ENCODE results near the gene TCHP.
"Not testable (repeated sequence)": the region's sequence is repeated elsewhere in the genome, so short reads cannot be mapped to it uniquely, and the experiment has no call there.

The TCHP gene

GRCh38 chr12:109905301-109905700 lies 5.2 kb downstream of the TCHP start:
- no peak for DNase-seq (ENCODE audit: low read depth in 2 of 2, low spot score in 1 of 2)

DNA sequence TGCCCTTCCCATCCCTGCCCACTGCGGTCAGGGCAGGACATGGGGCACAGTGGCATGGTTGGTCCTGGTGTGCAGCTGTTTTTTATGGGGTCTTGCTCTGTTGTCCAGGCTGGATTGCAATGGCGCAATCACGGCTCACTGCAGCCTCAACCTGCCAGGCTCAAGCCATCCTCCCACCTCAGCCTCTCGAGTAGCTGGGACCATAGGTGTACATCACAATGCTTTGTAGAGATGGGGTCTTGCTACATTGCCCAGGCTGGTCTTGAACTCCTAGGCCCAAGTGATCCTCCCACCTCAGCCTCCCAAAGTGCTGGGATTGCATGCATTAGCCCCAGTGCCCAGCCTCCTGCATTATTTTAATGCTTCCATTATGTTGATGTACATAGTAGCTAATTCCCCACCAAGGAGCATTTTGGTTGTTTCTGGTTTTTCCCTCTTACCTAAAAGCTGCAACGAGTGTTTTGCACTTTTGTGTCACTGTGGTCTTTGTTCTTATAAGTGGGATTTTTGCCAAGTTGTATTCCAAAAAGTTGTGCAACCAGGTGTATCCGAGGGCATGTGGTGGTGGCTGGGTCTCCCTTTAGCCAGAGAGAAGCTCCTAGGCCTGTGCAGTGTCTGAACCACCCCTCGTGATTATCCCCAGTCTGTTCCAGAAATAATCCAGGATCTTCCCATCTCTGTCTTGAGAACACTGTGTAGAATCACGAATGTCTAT lies 10.3 kb downstream of the TCHP start:
- no peak for DNase-seq (ENCODE audit: low read depth in 2 of 2, low spot score in 1 of 2)

DNA sequence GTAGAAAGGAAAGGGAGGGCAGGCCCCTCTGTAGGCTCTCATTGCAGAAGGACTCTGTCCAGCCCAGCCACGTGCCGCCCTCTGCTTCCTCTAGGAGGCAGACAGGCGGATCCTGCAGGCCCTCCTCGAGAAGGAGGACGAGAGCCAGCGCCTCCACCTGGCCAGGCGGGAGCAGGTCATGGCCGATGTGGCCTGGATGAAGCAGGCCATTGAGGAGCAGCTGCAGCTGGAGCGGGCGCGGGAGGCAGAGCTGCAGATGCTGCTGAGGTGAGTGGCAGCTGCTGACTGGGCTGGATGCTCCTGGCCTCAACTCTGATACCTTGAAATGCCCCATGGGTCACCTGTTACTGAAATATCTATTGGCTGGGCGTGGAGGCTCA lies 10.9 kb downstream of the TCHP start:
- DNase-seq (ENCODE audit: low read depth in 2 of 2, low spot score in 1 of 2), result no peak

DNA sequence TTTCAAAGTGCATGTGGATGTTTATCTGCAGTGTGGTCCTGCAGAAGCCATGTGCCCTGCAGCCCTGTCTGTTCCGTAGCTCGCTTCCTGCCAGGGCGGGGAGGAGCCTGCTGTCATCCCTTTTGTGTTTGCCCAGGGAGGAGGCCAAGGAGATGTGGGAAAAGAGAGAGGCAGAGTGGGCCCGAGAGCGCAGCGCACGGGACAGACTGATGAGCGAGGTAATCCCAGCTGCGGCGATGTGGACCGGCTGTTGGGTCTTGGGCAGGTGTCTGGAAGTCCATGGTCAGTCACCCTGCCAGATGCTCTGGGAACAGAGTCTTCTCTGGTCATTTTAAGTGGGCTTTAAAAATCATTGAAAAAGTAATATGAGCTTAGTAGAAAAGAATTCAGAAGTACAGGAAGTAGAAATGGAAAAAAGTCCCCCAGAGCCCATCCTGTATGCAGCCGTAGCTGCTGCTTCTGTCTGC lies 12.8 kb downstream of the TCHP start:
- DNase-seq (ENCODE audit: low read depth in 2 of 2, low spot score in 1 of 2), result no peak

DNA sequence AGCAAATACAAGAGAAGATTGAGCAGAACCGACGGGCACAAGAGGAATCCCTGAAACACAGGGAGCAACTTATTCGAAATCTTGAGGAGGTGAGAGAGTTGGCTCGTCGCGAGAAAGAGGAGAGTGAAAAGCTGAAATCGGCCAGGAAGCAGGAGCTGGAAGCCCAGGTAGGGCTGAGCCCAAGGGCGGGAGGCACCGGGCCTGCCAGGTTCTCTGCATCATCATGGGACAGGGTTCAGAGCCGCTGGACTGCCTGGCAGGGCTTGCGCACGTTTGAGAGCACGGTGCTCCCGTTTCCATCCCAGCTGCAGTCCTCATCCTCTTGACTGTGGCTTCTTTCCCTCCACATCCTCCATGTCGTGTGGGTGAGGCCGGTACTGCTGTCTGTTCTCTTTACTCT lies 14.4 kb downstream of the TCHP start:
- no peak for DNase-seq (ENCODE audit: low read depth in 2 of 2, low spot score in 1 of 2)

DNA sequence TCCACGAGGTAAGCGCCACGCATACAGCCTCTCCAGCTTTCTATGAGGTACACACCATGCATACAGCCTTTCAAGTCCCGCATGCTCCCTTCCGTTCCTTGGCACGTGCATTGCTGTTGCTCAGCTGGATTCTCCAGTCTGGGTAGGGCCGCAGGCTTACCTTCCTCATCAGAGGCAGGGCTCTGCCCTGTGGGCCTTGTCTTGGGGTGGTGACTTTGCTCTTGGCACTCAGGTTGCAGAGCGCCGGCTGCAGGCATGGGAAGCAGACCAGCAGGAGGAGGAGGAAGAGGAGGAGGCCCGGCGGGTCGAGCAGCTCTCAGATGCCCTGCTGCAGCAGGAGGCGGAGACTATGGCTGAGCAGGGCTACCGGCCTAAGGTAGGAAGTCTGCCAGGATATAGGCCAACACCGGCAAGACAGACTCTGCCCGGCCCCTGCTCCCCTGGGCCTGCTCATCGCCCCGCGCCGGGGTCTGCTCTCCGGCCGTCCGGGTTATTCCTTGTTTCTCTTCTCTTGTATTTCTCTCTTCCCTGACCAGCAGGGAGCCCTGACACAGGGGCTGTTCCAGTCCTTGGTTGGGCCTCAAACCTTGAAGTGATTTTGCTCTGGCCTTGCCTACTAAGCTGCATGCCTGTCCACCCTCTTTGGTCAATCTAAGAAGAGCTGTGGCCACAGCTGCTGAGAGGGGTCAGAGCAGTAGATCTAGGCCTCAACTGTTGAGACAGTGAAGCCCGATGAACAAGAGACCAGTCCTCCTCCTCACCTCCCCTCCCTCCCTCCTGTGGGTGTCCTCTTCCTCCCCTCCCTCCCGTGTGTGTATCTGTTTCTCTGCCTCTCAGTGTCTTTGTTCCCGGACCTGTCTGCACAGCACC lies 15.3 kb downstream of the TCHP start:
- no peak for DNase-seq (ENCODE audit: low read depth in 2 of 2, low spot score in 1 of 2)

- DNase-seq (ENCODE audit: low read depth in 2 of 2, low spot score in 1 of 2), result no peak
These were observed 16.0 kb downstream of the TCHP start for GRCh38 chr12:109916045-109916444.

DNA sequence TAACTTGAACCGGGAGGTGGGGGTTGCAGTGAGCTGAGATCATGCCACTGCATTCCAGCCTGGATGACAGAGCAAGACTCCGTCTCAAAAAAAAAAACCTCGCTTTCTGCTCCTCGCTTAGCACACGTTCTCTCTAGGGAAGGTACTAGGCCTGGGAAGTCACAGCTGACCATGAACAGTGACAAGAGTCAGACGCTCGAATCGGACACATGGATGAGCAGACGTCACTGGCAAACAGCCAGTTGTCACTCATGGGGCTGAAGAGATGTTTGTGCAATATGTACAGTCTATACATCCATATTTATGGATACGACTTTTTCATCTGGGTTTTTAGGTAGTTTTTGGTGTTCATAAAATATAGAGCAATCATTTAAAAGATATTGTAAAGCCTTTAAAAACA lies 19.4 kb downstream of the TCHP start:
- DNase-seq (ENCODE audit: low read depth in 2 of 2, low spot score in 1 of 2), result no peak

- no peak for DNase-seq (ENCODE audit: low read depth in 2 of 2, low spot score in 1 of 2)
These were observed 20.2 kb downstream of the TCHP start for GRCh38 chr12:109920261-109920780.

DNA sequence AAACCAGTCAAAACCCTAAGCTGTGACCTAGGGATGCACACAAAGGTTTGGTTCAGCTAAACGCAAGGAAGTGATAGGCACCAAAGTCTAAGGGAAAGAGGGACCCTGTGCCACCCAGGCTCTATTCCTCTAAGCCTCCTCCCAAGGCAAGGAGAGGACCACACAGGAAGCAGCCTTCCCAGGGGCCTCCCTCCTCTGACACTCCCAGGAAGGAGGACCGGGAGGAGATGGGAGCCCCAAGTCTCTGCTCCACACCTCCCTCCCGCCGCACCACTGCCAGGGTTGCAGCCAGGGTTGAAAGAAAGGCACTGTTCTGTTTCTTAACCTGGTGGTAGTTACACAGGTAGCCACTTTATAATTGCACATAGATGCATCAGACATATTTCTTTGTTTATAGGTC lies 21.9 kb downstream of the TCHP start:
- no peak for DNase-seq (ENCODE audit: low read depth in 2 of 2, low spot score in 1 of 2)

DNA sequence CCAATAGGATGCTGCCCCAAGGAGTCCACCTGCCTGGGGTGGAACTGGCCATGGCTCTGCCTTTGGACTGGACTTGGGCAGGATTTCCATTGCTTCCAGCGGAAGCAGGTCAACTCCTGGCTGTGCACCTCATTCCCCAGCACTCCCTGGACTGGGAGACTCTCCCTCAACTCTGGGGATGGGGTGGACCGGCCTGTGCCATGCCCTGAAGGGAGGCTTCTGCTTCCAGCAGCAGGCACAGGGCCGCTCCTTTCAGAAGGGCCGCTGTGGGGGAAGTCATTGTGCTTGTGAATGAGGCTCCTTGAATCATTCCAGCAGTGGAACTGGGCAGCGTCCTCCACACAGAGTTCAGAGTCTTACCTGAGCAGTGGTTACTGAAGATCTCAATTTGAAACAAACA lies 23.0 kb downstream of the TCHP start:
- DNase-seq (ENCODE audit: low read depth in 2 of 2, low spot score in 1 of 2), result no peak

GRCh38 chr12:109923481-109924245 lies 23.6 kb downstream of the TCHP start:
- DNase-seq (ENCODE audit: low read depth in 2 of 2, low spot score in 1 of 2), result no peak

DNA sequence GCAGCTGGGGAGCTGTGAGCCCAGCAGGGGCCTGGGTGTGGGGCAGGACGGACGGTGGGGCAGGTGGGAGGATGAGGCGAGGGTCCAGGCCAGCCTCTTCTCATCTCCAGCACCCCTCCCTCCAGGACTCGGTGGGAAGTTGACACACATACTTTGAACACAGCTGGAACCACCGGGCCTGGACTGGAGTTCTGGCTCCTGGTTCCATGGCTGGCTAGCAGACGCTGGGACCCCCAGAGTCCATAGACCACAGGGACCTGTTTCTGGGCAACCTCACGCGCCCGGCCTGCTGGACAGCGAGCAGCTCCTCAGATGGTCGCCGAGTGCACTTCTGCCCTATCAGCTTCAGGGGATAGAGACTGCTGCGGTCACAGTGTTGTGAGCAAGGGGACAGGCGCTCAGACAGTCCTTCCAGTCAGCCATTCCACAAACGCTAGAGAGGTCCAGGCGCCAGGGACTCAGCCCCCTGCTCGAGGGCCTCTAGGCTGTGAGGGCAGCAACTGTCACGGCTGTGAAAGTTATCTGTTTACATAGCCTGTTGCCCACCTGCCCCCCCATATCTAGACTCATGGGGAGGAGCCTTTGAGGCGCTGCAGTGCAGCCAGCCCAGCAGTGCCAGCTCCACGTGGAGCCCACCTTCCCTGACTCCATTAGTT lies 25.2 kb downstream of the TCHP start:
- no peak for DNase-seq (ENCODE audit: low read depth in 2 of 2, low spot score in 1 of 2)

DNA sequence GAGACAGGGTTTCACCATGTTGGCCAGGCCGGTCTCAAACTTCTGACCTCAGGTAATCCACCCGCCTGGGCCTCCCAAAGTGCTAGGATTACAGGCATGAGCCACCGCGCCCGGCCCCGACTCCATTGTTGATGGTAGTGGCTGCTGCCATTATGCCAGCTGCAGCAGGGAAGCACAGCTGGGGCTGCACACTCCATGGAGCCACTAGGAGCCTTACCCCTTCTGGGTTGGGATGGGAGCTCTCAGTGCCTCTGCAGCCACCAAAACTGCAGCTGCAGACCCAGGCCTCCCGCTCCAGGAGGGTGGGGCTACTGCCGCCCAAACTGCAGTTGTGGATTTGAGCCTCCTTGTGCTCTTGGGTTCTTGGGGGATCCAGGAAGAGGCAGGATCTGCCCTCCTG lies 25.9 kb downstream of the TCHP start:
- DNase-seq (ENCODE audit: low read depth in 2 of 2, low spot score in 1 of 2), result no peak

GRCh38 chr12:109926488-109927210 lies 26.6 kb downstream of the TCHP start:
- no peak for DNase-seq (ENCODE audit: low read depth in 2 of 2, low spot score in 1 of 2)

DNA sequence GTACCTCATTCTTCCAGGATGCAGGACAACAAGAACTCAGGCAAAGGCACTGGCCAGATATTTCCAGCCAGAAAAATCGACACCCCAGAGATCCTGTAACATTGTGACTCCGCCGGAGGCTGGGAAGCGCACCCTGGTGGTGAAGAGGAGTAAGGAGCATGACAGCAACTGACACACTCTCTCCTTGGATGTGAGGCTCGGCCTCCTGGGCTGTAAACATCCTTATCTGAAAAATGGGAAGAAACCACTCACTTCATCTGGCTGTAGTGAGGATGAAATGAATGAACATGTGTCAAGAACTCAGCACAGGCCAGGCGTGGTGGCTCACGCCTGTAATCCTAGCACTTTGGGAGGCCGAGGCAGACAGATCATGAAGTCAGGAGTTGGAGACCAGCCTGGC lies 27.5 kb downstream of the TCHP start:
- DNase-seq (ENCODE audit: low read depth in 2 of 2, low spot score in 1 of 2), result no peak

- no peak for DNase-seq (ENCODE audit: low read depth in 2 of 2, low spot score in 1 of 2)
These were observed 28.1 kb downstream of the TCHP start for GRCh38 chr12:109928058-109928656.

DNA sequence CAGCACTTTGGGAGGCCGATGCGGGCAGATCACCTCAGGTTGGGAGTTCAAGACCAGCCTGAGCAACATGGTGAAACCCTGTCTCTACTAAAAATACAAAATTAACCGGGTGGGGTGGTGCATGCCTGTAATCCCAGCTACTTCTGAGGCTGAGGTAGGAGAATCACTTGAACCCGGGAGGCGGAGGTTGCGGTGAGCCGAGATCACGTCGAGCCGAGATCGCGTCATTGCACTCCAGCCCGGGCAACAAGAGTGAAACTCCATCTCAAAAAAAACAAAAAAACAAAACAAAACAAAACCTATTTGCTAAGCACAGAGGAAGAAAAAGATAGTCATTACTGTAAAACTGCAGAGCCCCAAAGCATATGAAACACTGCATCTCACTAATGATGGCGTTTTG lies 29.3 kb downstream of the TCHP start:
- not testable (repeated sequence) for DNase-seq (ENCODE audit: low read depth in 2 of 2, low spot score in 1 of 2)

- DNase-seq (ENCODE audit: low read depth in 2 of 2, low spot score in 1 of 2), result no peak
These were observed 30.1 kb downstream of the TCHP start for GRCh38 chr12:109930028-109930800.
